ENCODE measurements around the gene PLA2G7. TPM values are rescaled to one million over a fixed set of nuclear protein-coding genes. Genes with fewer than 3 reads are reported as not detected.

The PLA2G7 gene
- total and polyA plus RNA-seq, 2 of the 8 experiments (the other 6 are each of a cell fraction or from before 2014, with no cell fraction given), result 1.5 to 2.2 TPM

DNA sequence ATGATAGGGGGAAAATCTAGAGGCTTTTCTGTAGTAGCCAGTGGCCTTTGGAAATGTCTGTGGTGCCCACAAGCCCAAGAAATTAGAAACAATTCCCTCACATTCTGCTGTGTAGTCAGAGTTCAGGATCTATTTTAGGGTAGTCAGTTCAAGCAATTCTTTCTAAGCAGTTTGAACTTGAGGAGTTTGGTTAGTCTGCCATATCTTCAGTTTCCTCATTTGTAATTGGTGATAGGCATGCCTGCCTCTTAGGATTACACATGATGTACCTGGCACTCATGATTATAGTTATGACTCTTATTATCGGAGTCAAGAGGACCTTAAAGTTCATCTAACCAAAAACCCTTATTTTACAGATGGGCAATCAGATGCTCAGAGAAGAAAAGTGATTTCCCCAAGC lies 36.8 kb upstream of the PLA2G7 start (continued):
- no peak for TF ChIP-seq NRF1 (IDR thresholded peaks at IDR 0.05; ENCODE audit: low read depth, low read length)
- no peak for TF ChIP-seq CHD1 (IDR thresholded peaks at IDR 0.05; ENCODE audit: low read depth, low read length)

Measured in H1 (cell line).